ENCODE results near the gene MLC1. TPM values are rescaled to one million over a fixed set of nuclear protein-coding genes. Genes with fewer than 3 reads are reported as not detected.
"Not testable (repeated sequence)": the region's sequence is repeated elsewhere in the genome, so short reads cannot be mapped to it uniquely, and the experiment has no call there.

Gene MLC1
- total RNA-seq, 2 experiments from 2014 or later, result 4.2 to 4.9 TPM

GRCh38 chr22:50089682-50090411 is 4.6 kb upstream of the MLC1 start, which contains the start of gene MOV10L1:
TSS of gene MOV10L1 (plus strand) at chr22:50090006. CDS start at chr22:50090089, 83 bp downstream.
- POLR2A ChIA-PET, result no interaction called here
- Mint-ChIP-seq H3K36me3 (peaks cover 9% of the 10 kb centered on the region), H3K4me3 (no peak within 1 kb of the TSS), H3K27me3 (peaks cover 17% of the 10 kb centered on the region), H3K9me3 (peaks cover 16% of the 10 kb centered on the region), H3K27ac (no peak within 1 kb of the TSS), H3K4me1 (peaks cover 4% of the 10 kb centered on the region)
- no peak for ATAC-seq (ENCODE audit: low read depth)
- DNase-seq, result no peak

GRCh38 chr22:50089231-50089630 is 4.0 kb upstream of the MLC1 start:
- DNase-seq (no peak), ATAC-seq (ENCODE audit: low read depth) (no peak)
- POLR2A ChIA-PET, result no interaction called here
- H3K27me3 Mint-ChIP-seq, result peaks cover 15% of the 10 kb centered on the region
- H3K36me3 Mint-ChIP-seq, result peaks cover 9% of the 10 kb centered on the region
- peaks cover 6% of the 10 kb centered on the region for H3K4me1 Mint-ChIP-seq
- H3K9me3 Mint-ChIP-seq, result peaks cover 16% of the 10 kb centered on the region
- no peak overlapping the region for H3K4me3 Mint-ChIP-seq
- H3K27ac Mint-ChIP-seq, result no peak overlapping the region

- DNase-seq (no peak), ATAC-seq (ENCODE audit: low read depth) (no peak)
- Mint-ChIP-seq H3K4me1 (peaks cover 7% of the 10 kb centered on the region), H3K9me3 (peaks cover 16% of the 10 kb centered on the region), H3K27ac (no peak overlapping the region), H3K36me3 (peaks cover 9% of the 10 kb centered on the region), H3K4me3 (no peak overlapping the region), H3K27me3 (peaks cover 15% of the 10 kb centered on the region)
- POLR2A ChIA-PET, result interaction anchor here (0.7 kb wide), 1 partner anchor 19 kb away, joined by 3 read pairs; no protein-coding TSS in a partner anchor
Observed at GRCh38 chr22:50088096-50088495, 2.9 kb upstream of the MLC1 start.

- peaks cover 13% of the 10 kb centered on the region for H3K27me3 Mint-ChIP-seq
- no peak overlapping the region for H3K27ac Mint-ChIP-seq
- peaks cover 9% of the 10 kb centered on the region for H3K36me3 Mint-ChIP-seq
- ATAC-seq (ENCODE audit: low read depth) (no peak), DNase-seq (no peak)
- H3K4me1 Mint-ChIP-seq, result peaks cover 7% of the 10 kb centered on the region
- H3K4me3 Mint-ChIP-seq, result no peak overlapping the region
- POLR2A ChIA-PET, result no interaction called here
- peaks cover 16% of the 10 kb centered on the region for H3K9me3 Mint-ChIP-seq
Observed at GRCh38 chr22:50087646-50088045, 2.4 kb upstream of the MLC1 start.

GRCh38 chr22:50086975-50087374 is 1.7 kb upstream of the MLC1 start:
- H3K4me3 Mint-ChIP-seq; H3K36me3 Mint-ChIP-seq; H3K27me3 Mint-ChIP-seq; ATAC-seq (ENCODE audit: low read depth); H3K4me1 Mint-ChIP-seq; DNase-seq: not testable (repeated sequence)
- H3K9me3 Mint-ChIP-seq, result peaks cover 16% of the 10 kb centered on the region
- POLR2A ChIA-PET, result interaction anchor here (3.1 kb wide), 1 partner anchor 25 kb away, joined by 31 read pairs; no protein-coding TSS in a partner anchor
- peak overlapping the region; percentile 25 for H3K27ac Mint-ChIP-seq

GRCh38 chr22:50086526-50086925 is 1.3 kb upstream of the MLC1 start:
- Mint-ChIP-seq H3K9me3 (peaks cover 16% of the 10 kb centered on the region), H3K36me3 (peaks cover 9% of the 10 kb centered on the region), H3K4me1 (peaks cover 7% of the 10 kb centered on the region), H3K4me3 (no peak overlapping the region), H3K27ac (peak overlapping the region; percentile 25), H3K27me3 (peaks cover 10% of the 10 kb centered on the region)
- DNase-seq, result no peak
- POLR2A ChIA-PET, result interaction anchor here (0.8 to 3.1 kb wide), 4 partner anchors 14 to 104 kb away, joined by 5 to 31 read pairs (median 14); no protein-coding TSS in a partner anchor
- no peak for ATAC-seq (ENCODE audit: low read depth)

- no peak for DNase-seq
- Mint-ChIP-seq H3K27ac (no peak overlapping the region), H3K9me3 (peaks cover 16% of the 10 kb centered on the region), H3K4me3 (no peak overlapping the region), H3K27me3 (peaks cover 2% of the 10 kb centered on the region), H3K4me1 (peaks cover 7% of the 10 kb centered on the region), H3K36me3 (peaks cover 9% of the 10 kb centered on the region)
- no peak for ATAC-seq (ENCODE audit: low read depth)
- POLR2A ChIA-PET, result interaction anchor here (1.1 to 3.1 kb wide), 6 partner anchors 21 to 113 kb away, joined by 3 to 31 read pairs (median 8); no protein-coding TSS in a partner anchor
Observed at GRCh38 chr22:50084614-50085021, 608 bp downstream of the MLC1 start.

GRCh38 chr22:50084080-50084477 is 1.1 kb downstream of the MLC1 start:
- ATAC-seq (ENCODE audit: low read depth) (no peak), DNase-seq (no peak)
- no peak overlapping the region for H3K27ac Mint-ChIP-seq
- peaks cover 2% of the 10 kb centered on the region for H3K27me3 Mint-ChIP-seq
- H3K9me3 Mint-ChIP-seq, result peaks cover 13% of the 10 kb centered on the region
- peaks cover 9% of the 10 kb centered on the region for H3K36me3 Mint-ChIP-seq
- POLR2A ChIA-PET, result interaction anchor here (3.1 kb wide), 1 partner anchor 28 kb away, joined by 31 read pairs; no protein-coding TSS in a partner anchor
- no peak overlapping the region for H3K4me3 Mint-ChIP-seq
- H3K4me1 Mint-ChIP-seq, result peaks cover 7% of the 10 kb centered on the region

GRCh38 chr22:50083462-50084079 is 1.7 kb downstream of the MLC1 start:
- no peak for DNase-seq
- peaks cover 12% of the 10 kb centered on the region for H3K9me3 Mint-ChIP-seq
- POLR2A ChIA-PET, result interaction anchor here (3.1 kb wide), 1 partner anchor 28 kb away, joined by 31 read pairs; no protein-coding TSS in a partner anchor
- no peak overlapping the region for H3K4me3 Mint-ChIP-seq
- peaks cover 2% of the 10 kb centered on the region for H3K27me3 Mint-ChIP-seq
- H3K4me1 Mint-ChIP-seq, result peaks cover 7% of the 10 kb centered on the region
- ATAC-seq (ENCODE audit: low read depth), result no peak
- H3K27ac Mint-ChIP-seq, result no peak overlapping the region
- H3K36me3 Mint-ChIP-seq, result peaks cover 9% of the 10 kb centered on the region

- Mint-ChIP-seq H3K4me3 (no peak overlapping the region), H3K36me3 (peaks cover 9% of the 10 kb centered on the region), H3K27ac (no peak overlapping the region), H3K9me3 (peaks cover 12% of the 10 kb centered on the region), H3K4me1 (peaks cover 7% of the 10 kb centered on the region), H3K27me3 (peaks cover 2% of the 10 kb centered on the region)
- ATAC-seq (ENCODE audit: low read depth), result no peak
- no peak for DNase-seq
- POLR2A ChIA-PET, result no interaction called here
Observed at GRCh38 chr22:50082961-50083461, 2.2 kb downstream of the MLC1 start.

GRCh38 chr22:50082197-50082715 is 3.0 kb downstream of the MLC1 start:
- Mint-ChIP-seq H3K36me3 (peaks cover 8% of the 10 kb centered on the region), H3K4me3 (no peak overlapping the region), H3K27me3 (no peaks in the 10 kb centered on the region), H3K9me3 (peaks cover 8% of the 10 kb centered on the region), H3K27ac (no peak overlapping the region), H3K4me1 (peaks cover 7% of the 10 kb centered on the region)
- no peak for ATAC-seq (ENCODE audit: low read depth)
- POLR2A ChIA-PET, result no interaction called here
- no peak for DNase-seq

- Mint-ChIP-seq H3K36me3 (peaks cover 1% of the 10 kb centered on the region), H3K27me3 (no peaks in the 10 kb centered on the region), H3K27ac (no peak overlapping the region), H3K4me3 (no peak overlapping the region), H3K9me3 (peaks cover 2% of the 10 kb centered on the region), H3K4me1 (peaks cover 4% of the 10 kb centered on the region)
- DNase-seq (no peak), ATAC-seq (ENCODE audit: low read depth) (no peak)
- POLR2A ChIA-PET, result no interaction called here
Observed at GRCh38 chr22:50081426-50082196, 3.6 kb downstream of the MLC1 start.

- POLR2A ChIA-PET, result no interaction called here
- H3K36me3 Mint-ChIP-seq, result no peaks in the 10 kb centered on the region
- H3K27me3 Mint-ChIP-seq, result no peaks in the 10 kb centered on the region
- ATAC-seq (ENCODE audit: low read depth), result no peak
- peaks cover 3% of the 10 kb centered on the region for H3K4me1 Mint-ChIP-seq
- H3K27ac Mint-ChIP-seq, result no peak overlapping the region
- H3K9me3 Mint-ChIP-seq, result no peaks in the 10 kb centered on the region
- no peak for DNase-seq
- H3K4me3 Mint-ChIP-seq, result no peak overlapping the region
Observed at GRCh38 chr22:50080077-50080465, 5.2 kb downstream of the MLC1 start.
